ENCODE data around the gene KIAA1217.
A peak's percentile ranks its signal among the peaks of the same experiment; 100 is the strongest.

Gene KIAA1217
- 0 to 0.22 reads per million in 2 donors for total RNA-seq

GRCh38 chr10:24208661-24209431 lies at the start of gene KIAA1217:
TSS of gene KIAA1217 (plus strand) at chr10:24209138. CDS start at chr10:24209194, 56 bp downstream.
- no peak for DNase-seq

DNA sequence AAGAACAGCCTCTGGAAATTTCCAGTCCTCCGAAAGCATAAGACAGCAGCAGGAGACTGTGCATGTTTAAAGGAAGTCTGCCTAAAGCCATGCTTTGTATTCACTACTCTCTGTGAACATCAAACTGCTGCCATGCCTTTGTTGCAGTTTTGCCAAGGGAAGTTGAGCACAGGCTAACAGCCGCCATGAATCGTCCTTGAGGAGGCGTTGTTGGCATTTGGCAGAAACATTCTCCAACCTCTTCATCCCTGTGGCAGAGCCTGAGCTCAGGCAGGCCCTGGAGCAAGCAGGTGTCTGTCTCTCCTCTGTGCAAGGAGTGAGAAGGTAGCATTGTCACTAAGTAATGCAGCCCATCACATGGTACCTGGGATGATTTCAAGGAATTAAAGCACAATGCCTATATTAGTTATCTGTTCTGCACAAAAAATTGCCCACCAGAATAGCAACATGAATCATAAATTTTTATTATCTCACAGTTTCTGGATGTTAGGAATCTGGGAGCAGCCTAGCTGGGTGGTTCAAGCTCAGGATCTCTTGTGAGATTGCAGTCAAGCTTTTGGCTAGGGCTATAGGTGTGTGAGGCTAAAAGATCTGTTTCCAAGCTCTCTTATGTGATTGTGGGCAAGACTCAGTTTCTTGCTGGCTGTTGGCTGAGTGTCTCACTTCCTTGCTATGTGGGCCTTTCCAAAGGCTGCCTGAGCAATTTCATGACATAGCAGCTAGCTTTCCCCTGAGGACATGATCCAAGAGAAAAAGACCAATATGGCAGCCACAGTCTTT lies 46.5 kb upstream of the KIAA1217 start:
- DNase-seq = no peak

DNA sequence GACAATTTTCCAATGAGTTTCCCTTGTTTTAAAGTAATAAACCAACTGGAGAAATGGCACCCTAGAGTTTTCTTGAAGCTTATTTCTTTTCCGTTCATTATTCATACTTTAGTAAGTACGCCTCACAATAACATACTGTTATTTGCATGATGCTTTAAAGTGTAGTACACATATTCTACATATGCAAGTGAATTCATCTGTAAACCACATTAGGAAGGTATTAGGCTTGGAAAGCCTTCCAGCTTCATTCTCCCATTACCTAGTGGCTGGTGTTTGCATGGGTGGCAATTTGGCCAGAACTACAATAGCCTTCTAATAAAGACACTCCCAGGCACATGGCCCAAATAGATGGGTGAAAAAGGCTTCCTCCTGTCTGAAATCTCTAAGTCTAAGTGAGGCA lies 45.5 kb upstream of the KIAA1217 start:
- no peak for DNase-seq

DNA sequence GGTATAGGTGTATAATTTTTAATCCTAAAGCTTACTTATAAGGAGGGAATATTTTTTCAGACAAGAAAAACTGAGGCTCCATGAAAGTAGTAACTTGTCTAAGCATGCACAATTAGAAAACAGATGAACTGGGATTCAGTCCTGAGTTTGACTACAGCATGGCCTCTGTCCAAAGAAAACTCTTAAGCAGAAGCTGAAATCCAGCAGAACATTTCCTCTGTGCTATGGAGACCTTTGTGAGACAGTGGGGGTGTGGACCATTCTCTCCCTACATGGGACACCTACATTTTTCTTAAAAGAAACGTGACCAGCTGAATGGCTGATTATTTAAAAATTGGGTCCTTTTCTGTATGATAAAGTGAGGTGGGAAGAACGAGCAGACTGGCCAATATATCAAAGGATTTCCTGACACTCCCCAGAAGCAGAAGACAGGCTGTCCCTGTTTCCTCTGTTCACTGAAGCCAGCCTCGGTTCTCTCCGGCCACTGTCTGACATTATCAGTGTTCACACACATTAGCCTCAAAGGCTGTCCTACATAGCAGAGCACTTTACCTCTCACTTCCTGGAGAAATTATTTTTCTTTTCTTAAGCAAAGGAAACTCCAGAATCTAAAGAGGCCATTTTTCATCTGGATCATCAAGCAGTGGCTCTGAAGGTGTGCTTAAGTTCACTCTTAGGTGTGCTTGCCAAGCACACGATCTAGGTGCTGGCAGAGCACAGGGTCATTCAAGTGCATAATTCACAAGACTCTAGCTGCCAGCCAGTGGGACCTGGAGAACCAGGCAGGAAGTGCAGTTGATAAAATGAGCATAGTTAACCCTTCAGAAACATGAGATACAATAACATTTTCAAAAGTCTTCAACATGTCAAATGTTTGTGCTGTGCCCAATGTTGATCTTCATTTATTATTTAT lies 40.4 kb upstream of the KIAA1217 start:
- DNase-seq = no peak

GRCh38 chr10:24170199-24170598 lies 38.7 kb upstream of the KIAA1217 start:
- no peak for DNase-seq

GRCh38 chr10:24172909-24173308 lies 36.0 kb upstream of the KIAA1217 start:
- no peak for DNase-seq

GRCh38 chr10:24174014-24174413 lies 34.9 kb upstream of the KIAA1217 start:
- DNase-seq = no peak

DNA sequence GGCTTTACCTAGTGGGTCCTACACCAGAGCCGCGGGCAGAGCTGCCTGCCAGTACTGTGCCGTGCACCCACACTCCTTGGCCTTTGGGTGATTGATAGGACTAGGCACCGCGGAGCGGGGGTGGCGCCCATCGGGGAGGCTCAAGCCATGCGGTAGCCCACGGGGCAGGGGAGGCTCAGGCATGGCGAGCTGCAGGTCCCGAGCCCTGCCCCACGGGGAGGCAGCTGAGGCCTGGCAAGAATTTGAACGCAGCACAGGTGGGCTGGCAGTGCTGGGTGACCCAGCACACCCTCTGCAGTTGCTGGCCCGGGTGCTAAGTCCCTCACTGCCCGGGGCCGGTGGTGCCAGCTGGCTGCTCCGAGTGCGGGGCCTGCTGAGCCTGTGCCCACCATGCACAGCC lies 32.3 kb upstream of the KIAA1217 start:
- peak; percentile 9 for DNase-seq

DNA sequence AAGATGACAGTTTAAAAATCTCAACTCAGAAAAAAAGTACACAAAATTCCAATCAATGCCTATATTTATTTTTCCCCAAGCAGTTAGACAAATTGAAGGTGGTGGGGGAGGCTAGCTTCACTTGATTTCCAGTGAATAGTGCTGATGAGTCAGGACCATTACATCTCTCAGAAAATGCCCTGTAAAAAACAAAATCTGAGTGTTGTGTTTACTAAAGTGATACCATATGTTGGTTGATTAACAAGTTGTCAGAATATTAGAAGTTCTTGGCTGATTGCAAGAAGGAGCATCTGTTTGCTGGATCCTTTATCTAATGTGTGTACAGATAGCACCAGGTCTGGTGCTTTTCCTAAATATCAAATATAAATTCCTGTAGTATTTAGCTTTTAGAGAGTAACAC lies 31.3 kb upstream of the KIAA1217 start:
- no peak for DNase-seq

DNA sequence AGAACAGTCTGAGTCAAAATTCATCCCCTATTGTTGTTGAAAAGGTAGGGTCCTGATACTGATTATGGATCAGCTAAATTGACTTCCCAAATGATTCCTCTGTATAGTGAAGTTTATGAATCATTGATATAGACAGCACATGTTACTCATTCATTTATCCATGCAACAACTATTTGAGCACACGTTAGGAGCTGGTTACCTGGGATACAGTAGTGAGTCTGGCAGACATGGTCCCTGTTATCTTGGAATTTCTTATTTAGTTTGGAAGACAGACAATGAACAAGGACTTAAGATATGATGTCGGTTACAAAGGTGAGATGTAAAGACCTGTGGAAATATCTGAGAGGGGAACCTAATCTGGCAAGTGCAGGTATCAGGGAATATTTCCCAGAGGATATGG lies 28.0 kb upstream of the KIAA1217 start:
- no peak for DNase-seq

- DNase-seq = no peak
Observed at GRCh38 chr10:24184455-24184854, 24.5 kb upstream of the KIAA1217 start.

DNA sequence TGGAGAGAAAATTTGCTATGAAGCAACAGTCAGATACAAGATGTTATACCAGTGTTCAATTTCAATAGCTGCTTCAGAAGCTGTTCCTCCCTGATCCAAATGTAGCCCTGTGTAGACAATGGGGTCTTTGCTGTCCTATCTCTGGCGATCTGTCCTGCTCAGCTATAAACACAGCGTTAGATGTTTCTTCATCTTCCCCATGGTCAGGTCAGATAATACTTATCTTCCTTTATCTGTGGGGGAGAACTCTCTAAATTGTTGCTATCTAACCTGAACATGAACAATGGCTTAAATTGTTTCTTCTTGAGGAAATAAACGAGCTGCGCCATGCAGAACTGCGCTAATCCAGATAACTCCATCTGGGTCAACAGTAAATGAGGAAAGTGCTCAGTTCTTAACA lies 15.6 kb upstream of the KIAA1217 start:
- no peak for DNase-seq

- DNase-seq = no peak
Observed at GRCh38 chr10:24197263-24197662, 11.7 kb upstream of the KIAA1217 start.

GRCh38 chr10:24201503-24202180 lies 7.3 kb upstream of the KIAA1217 start:
- DNase-seq = no peak

DNA sequence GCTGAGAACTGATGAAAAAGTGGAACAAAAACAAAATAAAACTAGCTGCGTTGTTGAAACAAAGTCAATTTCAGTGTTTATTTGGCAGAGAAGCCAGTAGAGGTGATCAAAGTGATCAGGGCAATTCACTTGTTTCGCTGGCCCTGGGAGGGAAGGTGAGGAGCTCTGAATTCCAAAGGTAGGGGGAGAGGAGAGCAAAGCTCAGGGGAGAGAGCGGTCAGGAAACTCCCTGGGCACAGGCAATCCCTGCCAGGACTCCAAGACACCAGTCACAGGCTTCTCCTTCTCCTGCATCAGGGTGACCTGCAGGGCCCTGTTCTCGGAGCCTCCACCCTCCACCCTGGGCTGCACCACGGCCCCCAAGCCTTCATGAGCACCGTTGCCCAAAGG lies 6.8 kb upstream of the KIAA1217 start:
- no peak for DNase-seq

- no peak for DNase-seq
Observed at GRCh38 chr10:24205821-24206220, 3.1 kb upstream of the KIAA1217 start.

GRCh38 chr10:24206334-24206733 lies 2.6 kb upstream of the KIAA1217 start:
- DNase-seq = no peak

DNA sequence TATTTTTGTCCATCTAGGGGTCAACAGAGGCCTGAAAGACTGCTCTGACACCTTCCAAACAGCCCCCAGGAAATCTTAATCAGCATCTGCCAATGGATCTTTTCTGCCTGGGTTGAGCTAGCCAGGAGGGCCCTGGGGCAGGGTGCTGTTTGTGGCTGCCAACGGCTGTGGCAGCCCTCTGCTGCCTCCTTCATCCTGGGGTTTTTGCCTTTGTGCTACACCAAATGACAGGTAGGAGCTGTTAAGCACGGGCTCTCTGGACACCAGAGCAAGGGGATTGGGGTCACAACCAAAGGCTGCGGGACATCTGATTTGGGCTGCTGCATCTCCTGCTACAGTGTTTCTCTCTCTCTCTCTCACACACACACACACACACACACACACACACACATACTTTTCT lies 2.0 kb upstream of the KIAA1217 start:
- no peak for DNase-seq

DNA sequence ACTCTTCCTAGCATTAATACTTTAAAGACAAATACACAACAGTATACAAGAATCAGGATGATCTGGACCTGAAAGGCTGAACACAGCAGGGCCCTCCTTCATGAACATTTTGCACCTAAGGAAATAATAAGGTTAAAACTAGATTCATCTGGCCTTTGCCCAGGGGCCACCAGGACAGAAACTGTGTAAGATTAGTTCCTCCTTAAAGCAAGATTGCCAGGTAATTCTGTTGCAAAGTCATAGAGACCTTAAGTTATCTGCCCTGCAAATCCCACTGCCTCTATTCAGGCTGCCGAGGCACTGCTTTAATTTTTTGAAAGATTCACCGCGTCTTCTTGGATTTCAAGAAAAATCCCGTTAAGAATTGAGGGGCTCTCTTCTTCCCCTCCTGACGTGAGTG lies 1.6 kb upstream of the KIAA1217 start:
- no peak for DNase-seq

DNA sequence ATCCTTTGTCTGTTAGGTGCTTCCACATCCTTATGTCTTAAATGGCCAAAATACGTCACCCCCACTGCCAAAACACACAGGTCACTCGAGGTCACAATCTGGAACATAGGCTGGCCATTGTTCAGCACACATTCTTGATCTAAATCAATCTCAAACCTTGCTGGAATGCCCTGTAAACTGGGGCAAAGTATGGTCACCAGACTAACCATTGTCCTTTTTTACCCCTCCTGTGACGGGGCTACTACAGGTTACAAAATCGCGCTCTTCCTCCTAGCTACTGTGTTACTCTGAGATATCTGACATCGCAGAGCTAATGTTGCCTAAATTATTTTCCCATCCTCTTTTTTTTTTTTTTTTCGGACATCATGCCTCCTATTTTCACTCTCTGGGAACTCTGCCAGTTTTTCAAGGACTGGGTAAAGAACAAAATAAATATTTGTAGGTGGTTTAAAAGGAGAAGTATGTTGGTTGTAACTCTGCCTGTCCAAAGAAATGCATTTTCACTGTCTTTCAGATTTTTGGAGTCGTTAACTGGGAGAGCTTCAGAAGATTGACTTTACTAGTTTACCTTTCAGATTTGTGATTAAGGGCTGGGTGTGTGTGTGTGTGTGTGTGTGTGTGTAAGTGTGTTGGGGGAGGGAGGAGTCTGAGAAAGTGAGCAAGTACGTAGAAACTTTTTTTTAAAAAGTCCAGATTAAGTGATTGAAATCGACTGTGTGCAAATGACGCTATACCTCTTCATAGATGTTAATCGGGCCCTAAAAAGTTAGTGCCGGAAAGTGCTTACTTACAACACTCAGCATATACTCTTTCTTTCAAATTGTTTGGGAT lies 942 bp upstream of the KIAA1217 start:
- DNase-seq = no peak

GRCh38 chr10:24209432-24209771 lies 464 bp downstream of the KIAA1217 start:
- no peak for DNase-seq
